Measurements from ENCODE around the gene MT3. TPM values are rescaled to one million over a fixed set of nuclear protein-coding genes. Genes with fewer than 3 reads are reported as not detected.

Gene MT3
- polyA plus RNA-seq, 1 experiment = not detected

GRCh38 chr16:56640076-56640475 lies 50.7 kb downstream of the MT3 start:
- ChIA-PET CTCF (no interaction called here), POLR2A (no interaction called here)

More at GRCh38 chr16:56640076-56640475, 50.7 kb downstream of the MT3 start:
- no peak for TF ChIP-seq CTCF (IDR thresholded peaks at IDR 0.05; ENCODE audit: low read depth, low read length)
- H3K27me3 ChIP-seq (ENCODE audit: control insufficient read depth, insufficient read depth, low read length) = peaks cover 86% of the 10 kb centered on the region
- H3K27ac ChIP-seq (ENCODE audit: low read depth, low read length) = no peak overlapping the region
- H3K4me3 ChIP-seq (ENCODE audit: low read depth, low read length) = no peak overlapping the region
- H3K9me3 ChIP-seq (ENCODE audit: control insufficient read depth, insufficient read depth, low read length) = no peaks in the 10 kb centered on the region; the same call in 1 of the 2 replicates
- DNase-seq (ENCODE audit: low read depth, low spot score) = no peak

Other genes with a start within 250 kb of the MT3 start
- 77.9 and 80.4 TPM in 2 replicates for gene AMFR, start 164.0 kb upstream of the MT3 start, polyA plus RNA-seq (2011; rRNA removed)
- gene NUDT21, start 138.2 kb upstream of the MT3 start, polyA plus RNA-seq (2011; rRNA removed) = 111 and 124 TPM in 2 replicates
- gene OGFOD1, start 138.0 kb upstream of the MT3 start, polyA plus RNA-seq (2011; rRNA removed) = 65.5 and 89.0 TPM in 2 replicates
- gene BBS2, start 69.5 kb upstream of the MT3 start, polyA plus RNA-seq (2011; rRNA removed) = 49.7 and 53.6 TPM in 2 replicates
- gene MT4, start 24.5 kb upstream of the MT3 start, polyA plus RNA-seq (2011; rRNA removed) = not detected in 2 replicates
- 82.6 and 146 TPM in 2 replicates for gene MT2A, start 19.1 kb downstream of the MT3 start, polyA plus RNA-seq (2011; rRNA removed)
- gene MT1E, start 36.3 kb downstream of the MT3 start, polyA plus RNA-seq (2011; rRNA removed) = 153 and 250 TPM in 2 replicates
- 0.10 and 0.38 TPM in 2 replicates for gene MT1M, start 43.1 kb downstream of the MT3 start, polyA plus RNA-seq (2011; rRNA removed)
- gene MT1A, start 49.1 kb downstream of the MT3 start, polyA plus RNA-seq (2011; rRNA removed) = 0.66 TPM in 1 of 2 replicates, not detected in the other
- gene MT1B, start 62.4 kb downstream of the MT3 start, polyA plus RNA-seq (2011; rRNA removed) = not detected in 2 replicates
- 0.21 and 0.35 TPM in 2 replicates for gene MT1F, start 68.4 kb downstream of the MT3 start, polyA plus RNA-seq (2011; rRNA removed)
- gene MT1G, start 78.5 kb downstream of the MT3 start, polyA plus RNA-seq (2011; rRNA removed) = not detected in 2 replicates
- gene MT1H, start 80.3 kb downstream of the MT3 start, polyA plus RNA-seq (2011; rRNA removed) = not detected in 2 replicates
- 19.5 and 30.1 TPM in 2 replicates for gene MT1X, start 92.9 kb downstream of the MT3 start, polyA plus RNA-seq (2011; rRNA removed)
- gene NUP93, start 140.6 kb downstream of the MT3 start, polyA plus RNA-seq (2011; rRNA removed) = 46.4 and 51.1 TPM in 2 replicates

Data from AG04450 (cell line).